CD14-positive monocyte (primary cell): ENCODE measurements around the gene MAS1. TPM values are rescaled to one million over a fixed set of nuclear protein-coding genes. Genes with fewer than 3 reads are reported as not detected.

ENCODE experiments used
- DNase-seq, 3 donors: peaks; one replicate each; pipeline ENCODE4 v3.0.0-alpha.2; 2011 to 2022
- H2AFZ ChIP-seq: 2 replicates; pipeline ENCODE4 v1.6.0; 2012; ENCODE audit warnings: mild to moderate bottlenecking, low read depth, low read length, inconsistent platforms; ENCODE audit not compliant: insufficient read depth, poor library complexity, severe bottlenecking
- H3K27ac ChIP-seq, 2 donors: 1 replicate in 1 of 2; 2 replicates in 1 of 2; pipeline ENCODE4 v1.5.1; 2012 to 2013; ENCODE audit warnings: low read length in 2 of 2, control low read depth in 1 of 2, inconsistent platforms in 1 of 2, low read depth in 1 of 2, mild to moderate bottlenecking in 1 of 2
- H3K27me3 ChIP-seq, 2 donors: one replicate each; pipeline versions ENCODE4 v1.6.0 to v1.6.1; 2011 to 2013; ENCODE audit warnings: low read length in 2 of 2; ENCODE audit not compliant: control insufficient read depth in 2 of 2, insufficient read depth in 2 of 2
- H3K36me3 ChIP-seq, 2 donors: replicated peaks in 1 of 2; 1 replicate in 1 of 2; 2 replicates in 1 of 2; pipeline versions ENCODE4 v1.5.1 to v1.6.1; 2012 to 2013; ENCODE audit warnings: low read length in 2 of 2, control low read depth in 1 of 2, inconsistent platforms in 1 of 2, mild to moderate bottlenecking in 1 of 2; ENCODE audit not compliant: insufficient read depth in 2 of 2, control insufficient read depth in 1 of 2
- H3K4me1 ChIP-seq, 2 donors: 1 replicate in 1 of 2; 2 replicates in 1 of 2; pipeline versions ENCODE4 v1.5.1 to v1.6.1; 2012 to 2013; ENCODE audit warnings: low read length in 2 of 2, control low read depth in 1 of 2, inconsistent platforms in 1 of 2, mild to moderate bottlenecking in 1 of 2, moderate library complexity in 1 of 2; ENCODE audit not compliant: insufficient read depth in 2 of 2, control insufficient read depth in 1 of 2
- H3K4me2 ChIP-seq: replicated peaks from 2 replicates; pipeline ENCODE3; 2012; ENCODE audit warnings: low read length, moderate library complexity, mild to moderate bottlenecking; ENCODE audit not compliant: poor library complexity, severe bottlenecking; ENCODE audit errors: extremely low read depth
- H3K4me3 ChIP-seq, 3 experiments: fragments of 200-600 bp in 1 of 3; sonication (generic) in 1 of 3; replicated peaks in 1 of 3; 1 replicate in 2 of 3; 2 replicates in 1 of 3; pipeline ENCODE4 v1.5.1; 2011 to 2013; ENCODE audit warnings: low read length in 3 of 3, mild to moderate bottlenecking in 3 of 3, control low read depth in 2 of 3, low read depth in 2 of 3, inconsistent platforms in 1 of 3, moderate library complexity in 1 of 3
- H3K79me2 ChIP-seq: 2 replicates; pipeline ENCODE4 v1.6.0; 2012; ENCODE audit warnings: mild to moderate bottlenecking, control low read depth, inconsistent platforms, low read length, moderate library complexity; ENCODE audit not compliant: insufficient read depth
- H3K9ac ChIP-seq: 2 replicates; pipeline ENCODE4 v1.6.0; 2017; ENCODE audit warnings: low read length, mild to moderate bottlenecking; ENCODE audit not compliant: insufficient read depth, poor library complexity, severe bottlenecking
- H3K9me3 ChIP-seq, 2 donors: replicated peaks in 1 of 2; 1 replicate in 1 of 2; 2 replicates in 1 of 2; pipeline versions ENCODE4 v1.5.1 to v1.6.1; 2012 to 2013; ENCODE audit warnings: low read length in 2 of 2, control low read depth in 1 of 2; ENCODE audit not compliant: control insufficient read depth in 1 of 2, insufficient read depth in 1 of 2
- H4K20me1 ChIP-seq: 2 replicates; pipeline ENCODE4 v1.6.0; 2012; ENCODE audit warnings: mild to moderate bottlenecking, low read length, control low read depth, moderate library complexity; ENCODE audit not compliant: insufficient read depth
- H3K27ac Mint-ChIP-seq, 7 donors: one replicate each; pipeline ENCODE4 v1.8.0; 2020; ENCODE audit warnings: mild to moderate bottlenecking in 7 of 7, mixed read lengths in 7 of 7, moderate library complexity in 6 of 7, inconsistent platforms in 2 of 7
- H3K27me3 Mint-ChIP-seq, 3 donors: one replicate each; pipeline ENCODE4 v1.8.0; 2021 to 2022; ENCODE audit warnings: low read depth in 3 of 3, mild to moderate bottlenecking in 3 of 3, mixed read lengths in 3 of 3, moderate library complexity in 3 of 3, inconsistent platforms in 1 of 3
- H3K36me3 Mint-ChIP-seq, 2 donors: one replicate each; pipeline ENCODE4 v1.8.0; 2020; ENCODE audit warnings: mixed read lengths in 2 of 2, inconsistent platforms in 1 of 2, mild to moderate bottlenecking in 1 of 2
- H3K4me1 Mint-ChIP-seq: one replicate; pipeline ENCODE4 v1.8.0; 2020; ENCODE audit warnings: mild to moderate bottlenecking, mixed read lengths
- H3K4me3 Mint-ChIP-seq, 2 donors: one replicate each; pipeline ENCODE4 v1.8.0; 2020; ENCODE audit warnings: mild to moderate bottlenecking in 2 of 2, mixed read lengths in 2 of 2, moderate library complexity in 1 of 2
- H3K9me3 Mint-ChIP-seq, 7 donors: one replicate each; pipeline ENCODE4 v1.8.0; 2020 to 2022; ENCODE audit warnings: mixed read lengths in 7 of 7, mild to moderate bottlenecking in 6 of 7, moderate library complexity in 6 of 7, inconsistent platforms in 2 of 7
- WGBS: methylation state at CpG from one replicate; pipeline ENCODE4 v1.1.5; 2013; ENCODE audit warnings: missing lambda C conversion rate; ENCODE audit not compliant: insufficient coverage; 5-methylcytosine and 5-hydroxymethylcytosine counted together
- intact Hi-C, 2 donors: fragments of 100-400 bp; cut with micrococcal nuclease; formaldehyde crosslinking; loops; one replicate each; pipeline versions ENCODE4 v1.15.0 to v1.15.1; 2023
- polyA plus RNA-seq, 3 donors: library from polyadenylated mRNA; depleted of rRNA in 1 of 3; unstranded in 2 of 3; stranded (reverse) in 1 of 3; fragments of 300-500 nt in 2 of 3; fragments of >200 nt in 1 of 3; fragmentation: Illumina TruSeq in 2 of 3; gene quantifications; 1 replicate in 2 of 3; 2 replicates in 1 of 3; pipeline ENCODE4 v1.2.3, GENCODE V29; 2012 to 2021
- TF ChIP-seq, protein P1 (sequence below): fragments of 200-600 bp; IDR thresholded peaks from one replicate; pipeline ENCODE4 v1.8.0; 2022; ENCODE audit warnings: antibody characterized with exemption, mild to moderate bottlenecking

MAS1 gene
- polyA plus RNA-seq, 3 donors, result not detected

GRCh38 chr6:159879856-159880255, 10.9 kb upstream of the MAS1 start:
- intact Hi-C loops, result no loop called here
- H3K27ac ChIP-seq, result no peak overlapping the region
- H3K4me1 ChIP-seq, result no peaks in the 10 kb centered on the region
- H3K4me2 ChIP-seq, result no peak overlapping the region
- H3K36me3 ChIP-seq, result no peaks in the 10 kb centered on the region
- H3K36me3 Mint-ChIP-seq, result no peaks in the 10 kb centered on the region
- no peaks in the 10 kb centered on the region for H3K9me3 ChIP-seq
- no peaks in the 10 kb centered on the region for H3K79me2 ChIP-seq
- no peaks in the 10 kb centered on the region for H3K4me1 Mint-ChIP-seq
- peaks cover 0 to 5% of the 10 kb centered on the region in 2 donors for H3K27me3 ChIP-seq
- H3K4me3 ChIP-seq, result no peak overlapping the region
- peaks cover 0 to 5% (median 0%) of the 10 kb centered on the region in 7 donors for H3K9me3 Mint-ChIP-seq
- H3K27me3 Mint-ChIP-seq, result peaks cover 5 to 10% (median 7%) of the 10 kb centered on the region in 3 donors
- no peak for DNase-seq
- no peaks in the 10 kb centered on the region for H4K20me1 ChIP-seq
- TF ChIP-seq, protein P1, sequence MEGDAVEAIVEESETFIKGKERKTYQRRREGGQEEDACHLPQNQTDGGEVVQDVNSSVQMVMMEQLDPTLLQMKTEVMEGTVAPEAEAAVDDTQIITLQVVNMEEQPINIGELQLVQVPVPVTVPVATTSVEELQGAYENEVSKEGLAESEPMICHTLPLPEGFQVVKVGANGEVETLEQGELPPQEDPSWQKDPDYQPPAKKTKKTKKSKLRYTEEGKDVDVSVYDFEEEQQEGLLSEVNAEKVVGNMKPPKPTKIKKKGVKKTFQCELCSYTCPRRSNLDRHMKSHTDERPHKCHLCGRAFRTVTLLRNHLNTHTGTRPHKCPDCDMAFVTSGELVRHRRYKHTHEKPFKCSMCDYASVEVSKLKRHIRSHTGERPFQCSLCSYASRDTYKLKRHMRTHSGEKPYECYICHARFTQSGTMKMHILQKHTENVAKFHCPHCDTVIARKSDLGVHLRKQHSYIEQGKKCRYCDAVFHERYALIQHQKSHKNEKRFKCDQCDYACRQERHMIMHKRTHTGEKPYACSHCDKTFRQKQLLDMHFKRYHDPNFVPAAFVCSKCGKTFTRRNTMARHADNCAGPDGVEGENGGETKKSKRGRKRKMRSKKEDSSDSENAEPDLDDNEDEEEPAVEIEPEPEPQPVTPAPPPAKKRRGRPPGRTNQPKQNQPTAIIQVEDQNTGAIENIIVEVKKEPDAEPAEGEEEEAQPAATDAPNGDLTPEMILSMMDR, result no peak
- H3K4me3 Mint-ChIP-seq, result no peak overlapping the region
- no peak overlapping the region for H3K9ac ChIP-seq
- 91% methylated on average over 7 of the region's 11 CpGs for WGBS
- H3K27ac Mint-ChIP-seq, result no peak overlapping the region
- H2AFZ ChIP-seq, result no peak overlapping the region

GRCh38 chr6:159880412-159880975, 10.3 kb upstream of the MAS1 start:
- H3K4me3 ChIP-seq, result no peak overlapping the region
- Mint-ChIP-seq H3K9me3 (peaks cover 0 to 4% (median 0%) of the 10 kb centered on the region in 7 donors), H3K4me1 (no peaks in the 10 kb centered on the region), H3K27me3 (peaks cover 3 to 10% (median 9%) of the 10 kb centered on the region in 3 donors), H3K27ac (no peak overlapping the region), H3K4me3 (no peak overlapping the region), H3K36me3 (no peaks in the 10 kb centered on the region)
- H2AFZ ChIP-seq, result no peak overlapping the region
- no peak overlapping the region for H3K27ac ChIP-seq
- DNase-seq, result no peak
- H3K4me2 ChIP-seq, result no peak overlapping the region
- H3K36me3 ChIP-seq, result no peaks in the 10 kb centered on the region
- no peaks in the 10 kb centered on the region for H4K20me1 ChIP-seq
- H3K9ac ChIP-seq, result no peak overlapping the region
- H3K79me2 ChIP-seq, result no peaks in the 10 kb centered on the region
- no CpG with 5 or more reads among the region's 6 CpGs for WGBS
- peaks cover 0 to 5% of the 10 kb centered on the region in 2 donors for H3K27me3 ChIP-seq
- TF ChIP-seq, protein P1, result no peak
- intact Hi-C loops, result no loop called here
- H3K9me3 ChIP-seq, result no peaks in the 10 kb centered on the region
- no peaks in the 10 kb centered on the region for H3K4me1 ChIP-seq
